Measurements from ENCODE around the gene TMEM269. TPM values are rescaled to one million over a fixed set of nuclear protein-coding genes. Genes with fewer than 3 reads are reported as not detected.

Gene TMEM269
- total RNA-seq, 1 donor: under 0.01 TPM

- H3K4me3 ChIP-seq (ENCODE audit: insufficient read depth, low read length): no peak overlapping the region
- no peaks in the 10 kb centered on the region for H3K9me3 ChIP-seq (ENCODE audit: low read depth, low read length)
- H3K27ac ChIP-seq (ENCODE audit: low read depth, low read length): no peak overlapping the region
- no peaks in the 10 kb centered on the region for H3K79me2 ChIP-seq (ENCODE audit: insufficient read depth, low read length)
- TF ChIP-seq CTCF (IDR thresholded peaks at IDR 0.05; ENCODE audit: extremely low read depth, low read depth, low read length): no peak
- DNase-seq (ENCODE audit: insufficient read length, low spot score, missing footprints): no peak
- no peak overlapping the region for H3K4me2 ChIP-seq (ENCODE audit: insufficient read depth, low read length)
- no peaks in the 10 kb centered on the region for H4K20me1 ChIP-seq (ENCODE audit: insufficient read depth, low read length)
- no peak overlapping the region for H2AFZ ChIP-seq (ENCODE audit: low read length)
- H3K27me3 ChIP-seq (ENCODE audit: insufficient read depth, low read length): no peaks in the 10 kb centered on the region
- H3K36me3 ChIP-seq (ENCODE audit: insufficient read depth, low read length): peaks cover 15% of the 10 kb centered on the region
- no peaks in the 10 kb centered on the region for H3K4me1 ChIP-seq (ENCODE audit: insufficient read depth, low read length)
Observed at GRCh38 chr1:42838482-42839190, 53.8 kb downstream of the TMEM269 start.

GRCh38 chr1:42841010-42841409 is 56.2 kb downstream of the TMEM269 start:
- no peak for DNase-seq (ENCODE audit: insufficient read length, low spot score, missing footprints)
- no peak overlapping the region for H2AFZ ChIP-seq (ENCODE audit: low read length)
- no peaks in the 10 kb centered on the region for H3K9me3 ChIP-seq (ENCODE audit: low read depth, low read length)
- H4K20me1 ChIP-seq (ENCODE audit: insufficient read depth, low read length): no peaks in the 10 kb centered on the region
- no peak for TF ChIP-seq CTCF (IDR thresholded peaks at IDR 0.05; ENCODE audit: extremely low read depth, low read depth, low read length)
- no peaks in the 10 kb centered on the region for H3K79me2 ChIP-seq (ENCODE audit: insufficient read depth, low read length)
- no peak overlapping the region for H3K4me3 ChIP-seq (ENCODE audit: insufficient read depth, low read length)
- H3K4me1 ChIP-seq (ENCODE audit: insufficient read depth, low read length): peaks cover 11% of the 10 kb centered on the region
- H3K4me2 ChIP-seq (ENCODE audit: insufficient read depth, low read length): no peak overlapping the region
- H3K36me3 ChIP-seq (ENCODE audit: insufficient read depth, low read length): peaks cover 11% of the 10 kb centered on the region
- no peaks in the 10 kb centered on the region for H3K27me3 ChIP-seq (ENCODE audit: insufficient read depth, low read length)
- H3K27ac ChIP-seq (ENCODE audit: low read depth, low read length): no peak overlapping the region

- H4K20me1 ChIP-seq (ENCODE audit: insufficient read depth, low read length): no peaks in the 10 kb centered on the region
- peaks cover 11% of the 10 kb centered on the region for H3K4me1 ChIP-seq (ENCODE audit: insufficient read depth, low read length)
- no peaks in the 10 kb centered on the region for H3K27me3 ChIP-seq (ENCODE audit: insufficient read depth, low read length)
- peaks cover 1% of the 10 kb centered on the region for H3K79me2 ChIP-seq (ENCODE audit: insufficient read depth, low read length)
- DNase-seq (ENCODE audit: insufficient read length, low spot score, missing footprints): no peak
- TF ChIP-seq CTCF (IDR thresholded peaks at IDR 0.05; ENCODE audit: extremely low read depth, low read depth, low read length): no peak
- H3K4me3 ChIP-seq (ENCODE audit: insufficient read depth, low read length): no peak overlapping the region
- no peak overlapping the region for H2AFZ ChIP-seq (ENCODE audit: low read length)
- H3K9me3 ChIP-seq (ENCODE audit: low read depth, low read length): no peaks in the 10 kb centered on the region
- H3K27ac ChIP-seq (ENCODE audit: low read depth, low read length): no peak overlapping the region
- no peak overlapping the region for H3K4me2 ChIP-seq (ENCODE audit: insufficient read depth, low read length)
- peaks cover 11% of the 10 kb centered on the region for H3K36me3 ChIP-seq (ENCODE audit: insufficient read depth, low read length)
Observed at GRCh38 chr1:42841440-42842147, 56.8 kb downstream of the TMEM269 start.

DNA sequence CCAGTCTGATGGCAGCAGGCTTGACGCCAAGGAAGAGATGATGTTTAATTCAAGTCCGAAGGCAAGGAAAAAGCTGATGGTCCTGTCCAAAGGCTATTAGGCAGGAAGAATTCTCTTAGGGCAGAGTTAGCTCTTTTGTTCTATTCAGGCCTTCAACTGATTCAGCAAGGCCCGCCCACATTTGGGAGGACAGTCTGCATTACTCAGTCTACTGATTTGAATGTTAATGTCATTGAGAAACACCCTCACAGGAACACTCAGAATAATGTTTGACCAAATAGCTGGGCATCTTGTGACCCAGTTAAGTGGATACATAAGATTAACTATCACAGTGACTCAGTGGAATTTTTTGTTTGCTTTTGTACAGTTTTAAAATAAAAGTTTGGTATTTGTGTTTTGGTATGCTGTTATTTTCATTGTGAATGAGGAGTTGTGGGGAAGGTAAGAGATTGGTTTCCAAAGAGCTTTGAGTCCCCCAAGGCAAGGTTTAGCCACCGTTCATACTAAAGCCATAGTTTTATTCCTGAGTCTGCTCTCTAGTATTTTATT is 59.9 kb downstream of the TMEM269 start:
- Histone ChIP-seq H4K20me1 (ENCODE audit: insufficient read depth, low read length) (peaks cover 4% of the 10 kb centered on the region), H3K27me3 (ENCODE audit: insufficient read depth, low read length) (no peaks in the 10 kb centered on the region), H3K9me3 (ENCODE audit: low read depth, low read length) (no peaks in the 10 kb centered on the region), H3K27ac (ENCODE audit: low read depth, low read length) (no peak overlapping the region), H3K36me3 (ENCODE audit: insufficient read depth, low read length) (peaks cover 17% of the 10 kb centered on the region), H3K4me2 (ENCODE audit: insufficient read depth, low read length) (no peak overlapping the region), H2AFZ (ENCODE audit: low read length) (peak overlapping the region; percentile 24), H3K4me1 (ENCODE audit: insufficient read depth, low read length) (peaks cover 22% of the 10 kb centered on the region), H3K4me3 (ENCODE audit: insufficient read depth, low read length) (no peak overlapping the region), H3K79me2 (ENCODE audit: insufficient read depth, low read length) (peaks cover 16% of the 10 kb centered on the region)
- no peak for DNase-seq (ENCODE audit: insufficient read length, low spot score, missing footprints)
- no peak for TF ChIP-seq CTCF (IDR thresholded peaks at IDR 0.05; ENCODE audit: extremely low read depth, low read depth, low read length)
